NCI-H1092 treated with DMSO at 0.1 percent for 48 hours (cell line): Measurements from ENCODE around the gene CPA1.
A peak's percentile ranks its signal among the peaks of the same experiment; 100 is the strongest.

Source experiments
- DNase-seq: peaks from one replicate; lab custom pipeline; 2025; lab: John Stamatoyannopoulos, UW

The CPA1 gene

GRCh38 chr7:130394421-130395195 is 14.3 kb downstream of the CPA1 start:
- no peak for DNase-seq

GRCh38 chr7:130395421-130395820 is 15.1 kb downstream of the CPA1 start:
- DNase-seq: no peak

- DNase-seq: no peak
Measured at GRCh38 chr7:130396109-130396508, 15.8 kb downstream of the CPA1 start.

- DNase-seq: no peak
Measured at GRCh38 chr7:130397051-130397757, 16.9 kb downstream of the CPA1 start.

- DNase-seq: no peak
Measured at GRCh38 chr7:130397758-130398073, 17.4 kb downstream of the CPA1 start.

GRCh38 chr7:130398526-130399090 is 18.3 kb downstream of the CPA1 start:
- DNase-seq: no peak

GRCh38 chr7:130400120-130400572 is 19.9 kb downstream of the CPA1 start:
- DNase-seq: no peak

GRCh38 chr7:130401101-130401500 is 20.8 kb downstream of the CPA1 start:
- DNase-seq: no peak

- DNase-seq: no peak
Measured at GRCh38 chr7:130401578-130401977, 21.3 kb downstream of the CPA1 start.

- no peak for DNase-seq
Measured at GRCh38 chr7:130405003-130405402, 24.7 kb downstream of the CPA1 start.

- DNase-seq: peak; percentile 88
Measured at GRCh38 chr7:130409067-130409711, 28.9 kb downstream of the CPA1 start.

- no peak for DNase-seq
Measured at GRCh38 chr7:130409712-130410072, 29.4 kb downstream of the CPA1 start.

- DNase-seq: peak; percentile 53
Measured at GRCh38 chr7:130410868-130411541, 30.7 kb downstream of the CPA1 start.

GRCh38 chr7:130413201-130413600 is 32.9 kb downstream of the CPA1 start:
- DNase-seq: no peak

GRCh38 chr7:130415006-130415405 is 34.7 kb downstream of the CPA1 start:
- no peak for DNase-seq

- no peak for DNase-seq
Measured at GRCh38 chr7:130417213-130417612, 36.9 kb downstream of the CPA1 start.

GRCh38 chr7:130418306-130418705 is 38.0 kb downstream of the CPA1 start:
- DNase-seq: no peak

- no peak for DNase-seq
Measured at GRCh38 chr7:130419658-130420057, 39.4 kb downstream of the CPA1 start.

- DNase-seq: peak; percentile 87
Measured at GRCh38 chr7:130420943-130421578, 40.8 kb downstream of the CPA1 start.

- DNase-seq: peak; percentile 96
Measured at GRCh38 chr7:130421684-130422083, 41.4 kb downstream of the CPA1 start.

- peak; percentile 77 for DNase-seq
Measured at GRCh38 chr7:130423501-130424037, 43.3 kb downstream of the CPA1 start.
